MM.1S (cell line): ENCODE measurements around the gene GLB1L3.

Experiments used
- EZH2 ChIP-seq: fragments of 300-600 bp; sonication (generic); optimal IDR thresholded peaks from 2 replicates; pipeline ENCODE3; 2017; ENCODE audit warnings: low read depth, mild to moderate bottlenecking, antibody characterized with exemption, low read length, mixed read lengths
- TF ChIP-seq, protein P1 (sequence below): fragments of 300-600 bp; sonication (generic); IDR thresholded peaks from 2 replicates; pipeline ENCODE4 v1.5.1; 2016; ENCODE audit warnings: antibody characterized with exemption, low read length, mixed read lengths

DNA sequence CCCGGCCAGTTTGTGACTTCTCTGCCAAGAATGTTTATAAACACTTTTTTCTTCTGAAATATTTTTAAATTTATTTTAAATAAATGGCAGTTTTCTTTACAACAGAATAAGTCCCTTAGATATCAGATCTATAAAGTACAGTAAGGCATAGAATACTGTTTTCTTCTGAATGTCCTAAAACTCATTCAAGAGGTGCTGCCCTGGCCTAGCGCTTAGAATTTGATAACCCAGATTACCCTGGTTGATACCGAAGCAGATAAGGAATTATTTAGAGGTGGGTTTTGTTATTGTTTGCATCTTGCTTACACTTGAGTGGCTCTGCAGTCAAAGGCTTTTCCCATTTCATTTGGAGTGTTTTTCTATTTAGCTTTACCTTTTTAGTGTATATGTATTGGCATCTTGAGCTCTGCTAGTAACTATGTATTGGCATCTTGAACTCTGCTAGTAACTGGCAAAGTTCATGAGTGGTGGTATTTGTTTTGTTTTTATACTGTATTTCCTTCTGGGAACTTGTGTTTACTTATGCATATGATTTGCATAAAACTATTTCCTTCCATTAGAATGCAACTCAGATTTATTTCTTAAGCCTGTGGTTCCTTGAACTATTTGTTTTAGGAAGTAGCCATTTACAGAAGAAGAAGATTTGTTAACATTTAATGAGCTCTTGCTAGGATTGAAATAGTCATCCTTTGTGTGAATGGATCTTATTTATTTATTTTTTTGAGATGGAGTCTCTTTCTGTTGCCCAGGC is 21.6 kb upstream of the GLB1L3 start:
- TF ChIP-seq, protein P1, sequence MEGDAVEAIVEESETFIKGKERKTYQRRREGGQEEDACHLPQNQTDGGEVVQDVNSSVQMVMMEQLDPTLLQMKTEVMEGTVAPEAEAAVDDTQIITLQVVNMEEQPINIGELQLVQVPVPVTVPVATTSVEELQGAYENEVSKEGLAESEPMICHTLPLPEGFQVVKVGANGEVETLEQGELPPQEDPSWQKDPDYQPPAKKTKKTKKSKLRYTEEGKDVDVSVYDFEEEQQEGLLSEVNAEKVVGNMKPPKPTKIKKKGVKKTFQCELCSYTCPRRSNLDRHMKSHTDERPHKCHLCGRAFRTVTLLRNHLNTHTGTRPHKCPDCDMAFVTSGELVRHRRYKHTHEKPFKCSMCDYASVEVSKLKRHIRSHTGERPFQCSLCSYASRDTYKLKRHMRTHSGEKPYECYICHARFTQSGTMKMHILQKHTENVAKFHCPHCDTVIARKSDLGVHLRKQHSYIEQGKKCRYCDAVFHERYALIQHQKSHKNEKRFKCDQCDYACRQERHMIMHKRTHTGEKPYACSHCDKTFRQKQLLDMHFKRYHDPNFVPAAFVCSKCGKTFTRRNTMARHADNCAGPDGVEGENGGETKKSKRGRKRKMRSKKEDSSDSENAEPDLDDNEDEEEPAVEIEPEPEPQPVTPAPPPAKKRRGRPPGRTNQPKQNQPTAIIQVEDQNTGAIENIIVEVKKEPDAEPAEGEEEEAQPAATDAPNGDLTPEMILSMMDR, result no peak
- no peak for TF ChIP-seq EZH2
